HepG2 (cell line): ENCODE measurements around the gene CIITA. TPM values are rescaled to one million over a fixed set of nuclear protein-coding genes. Genes with fewer than 3 reads are reported as not detected.

Experiments used
- BRCA1 ChIP-seq: sonication (generic); formaldehyde crosslinking; IDR thresholded peaks from 2 replicates; pipeline ENCODE4 v1.4.0; 2020; ENCODE audit warnings: missing genetic modification reagents
- HOXA9 ChIP-seq: sonication (generic); formaldehyde crosslinking; IDR thresholded peaks from 2 replicates; pipeline ENCODE4 v1.8.1; 2022; ENCODE audit warnings: missing genetic modification reagents, mild to moderate bottlenecking, moderate library complexity, borderline replicate concordance
- KLF9 ChIP-seq: IDR thresholded peaks from 2 replicates; pipeline ENCODE4 v1.6.1; 2016; ENCODE audit warnings: low read depth
- RFX3 ChIP-seq: IDR thresholded peaks from 2 replicates; pipeline ENCODE4 v1.6.1; 2016; ENCODE audit warnings: missing biosample characterization, missing genetic modification reagents
- SMAD3 ChIP-seq: sonication (generic); formaldehyde crosslinking; IDR thresholded peaks from 2 replicates; pipeline ENCODE4 v1.4.0; 2020; ENCODE audit warnings: missing genetic modification reagents
- SOX5 ChIP-seq: IDR thresholded peaks from 2 replicates; pipeline ENCODE4 v1.6.1; 2016; ENCODE audit warnings: borderline replicate concordance
- XBP1 ChIP-seq: sonication (generic); formaldehyde crosslinking; IDR thresholded peaks from 2 replicates; pipeline ENCODE4 v1.5.0; 2020; ENCODE audit warnings: missing genetic modification reagents
- ZBTB8A ChIP-seq: sonication (generic); formaldehyde crosslinking; IDR thresholded peaks from 2 replicates; pipeline ENCODE4 v1.4.0; 2020; ENCODE audit warnings: mild to moderate bottlenecking, low read depth, missing genetic modification reagents, borderline replicate concordance
- ZKSCAN1 ChIP-seq: fragments of 150-350 bp; IDR thresholded peaks from 2 replicates; pipeline ENCODE4 v1.6.1; 2014; ENCODE audit warnings: low read length
- ZNF17 ChIP-seq: sonication (generic); formaldehyde crosslinking; IDR thresholded peaks from 2 replicates; pipeline ENCODE4 v1.5.0; 2020; ENCODE audit warnings: mild to moderate bottlenecking, missing genetic modification reagents
- ZNF563 ChIP-seq: sonication (generic); formaldehyde crosslinking; IDR thresholded peaks from 2 replicates; pipeline ENCODE4 v1.8.0; 2022; ENCODE audit warnings: mild to moderate bottlenecking, moderate library complexity, missing genetic modification reagents
- ZNF746 ChIP-seq: sonication (generic); formaldehyde crosslinking; IDR thresholded peaks from 2 replicates; pipeline ENCODE4 v1.8.0; 2022; ENCODE audit warnings: mild to moderate bottlenecking, missing genetic modification reagents
- polyA plus RNA-seq, 8 experiments: library from polyadenylated mRNA; depleted of rRNA in 3 of 8; stranded (reverse) in 7 of 8; unstranded in 1 of 8; fragments of >200 nt; fragmentation: Illumina TruSeq in 4 of 8; extraction: Trizol in 4 of 8; gene quantifications; 2 replicates each; pipeline versions ENCODE4 v1.2.1 to v1.2.3, GENCODE V29; 2011 to 2016; ENCODE audit warnings: low read depth in 4 of 8, missing spikeins in 1 of 8, mixed read lengths in 1 of 8; ENCODE audit not compliant: insufficient read depth in 1 of 8
- total RNA-seq, 5 experiments: library from RNA; depleted of rRNA; stranded (reverse); fragments of >200 nt; fragmentation: Illumina TruSeq; extraction: Trizol; gene quantifications; 2 replicates each; pipeline ENCODE4 v1.2.3, GENCODE V29; 2016; ENCODE audit warnings: low read depth in 1 of 5
- TF ChIP-seq, protein P1 (sequence below): sonication (generic); formaldehyde crosslinking; IDR thresholded peaks from 2 replicates; pipeline ENCODE4 v1.5.0; 2020; ENCODE audit warnings: mild to moderate bottlenecking, missing genetic modification reagents, moderate library complexity
- TF ChIP-seq, protein P2 (sequence below): sonication (generic); formaldehyde crosslinking; IDR thresholded peaks from 2 replicates; pipeline ENCODE4 v1.8.1; 2022; ENCODE audit warnings: mild to moderate bottlenecking, missing genetic modification reagents
- TF ChIP-seq, protein P3 (sequence below): sonication (generic); formaldehyde crosslinking; IDR thresholded peaks from 2 replicates; pipeline ENCODE4 v1.9.0; 2022; ENCODE audit warnings: low read depth, missing genetic modification reagents
- TF ChIP-seq, protein P4 (sequence below): sonication (generic); formaldehyde crosslinking; IDR thresholded peaks from 2 replicates; pipeline ENCODE4 v1.5.1; 2020; ENCODE audit warnings: missing genetic modification reagents, mild to moderate bottlenecking, borderline replicate concordance
- TF ChIP-seq, protein P5 (sequence below): sonication (generic); formaldehyde crosslinking; IDR thresholded peaks from 2 replicates; pipeline ENCODE4 v1.4.0; 2020; ENCODE audit warnings: missing genetic modification reagents
- TF ChIP-seq, protein P6 (sequence below): sonication (generic); formaldehyde crosslinking; IDR thresholded peaks from 2 replicates; pipeline ENCODE4 v1.8.0; 2022; ENCODE audit warnings: missing genetic modification reagents, mild to moderate bottlenecking, inconsistent platforms, borderline replicate concordance

CIITA gene
- total and polyA plus RNA-seq, 2 of the 13 experiments (the other 11 are each of a cell fraction or from before 2014, with no cell fraction given): 0.08 to 0.09 TPM

DNA sequence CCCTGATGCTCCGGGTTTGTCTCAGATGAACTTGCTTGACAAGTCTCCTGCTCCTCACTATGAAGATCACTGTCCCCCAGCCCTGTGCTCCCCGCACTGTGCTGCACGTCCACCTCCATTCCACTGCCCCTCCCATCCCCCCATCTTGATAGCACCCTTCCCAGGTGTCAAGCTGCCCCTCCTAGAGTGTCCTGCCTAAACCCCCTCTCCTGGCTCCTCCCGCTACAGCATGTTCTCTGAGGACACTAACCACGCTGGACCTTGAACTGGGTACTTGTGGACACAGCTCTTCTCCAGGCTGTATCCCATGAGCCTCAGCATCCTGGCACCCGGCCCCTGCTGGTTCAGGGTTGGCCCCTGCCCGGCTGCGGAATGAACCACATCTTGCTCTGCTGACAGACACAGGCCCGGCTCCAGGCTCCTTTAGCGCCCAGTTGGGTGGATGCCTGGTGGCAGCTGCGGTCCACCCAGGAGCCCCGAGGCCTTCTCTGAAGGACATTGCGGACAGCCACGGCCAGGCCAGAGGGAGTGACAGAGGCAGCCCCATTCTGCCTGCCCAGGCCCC is 46.7 kb downstream of the CIITA start (continued):
- TF ChIP-seq ZNF563 (CRISPR knock-in tag): no peak
- TF ChIP-seq, protein P1, sequence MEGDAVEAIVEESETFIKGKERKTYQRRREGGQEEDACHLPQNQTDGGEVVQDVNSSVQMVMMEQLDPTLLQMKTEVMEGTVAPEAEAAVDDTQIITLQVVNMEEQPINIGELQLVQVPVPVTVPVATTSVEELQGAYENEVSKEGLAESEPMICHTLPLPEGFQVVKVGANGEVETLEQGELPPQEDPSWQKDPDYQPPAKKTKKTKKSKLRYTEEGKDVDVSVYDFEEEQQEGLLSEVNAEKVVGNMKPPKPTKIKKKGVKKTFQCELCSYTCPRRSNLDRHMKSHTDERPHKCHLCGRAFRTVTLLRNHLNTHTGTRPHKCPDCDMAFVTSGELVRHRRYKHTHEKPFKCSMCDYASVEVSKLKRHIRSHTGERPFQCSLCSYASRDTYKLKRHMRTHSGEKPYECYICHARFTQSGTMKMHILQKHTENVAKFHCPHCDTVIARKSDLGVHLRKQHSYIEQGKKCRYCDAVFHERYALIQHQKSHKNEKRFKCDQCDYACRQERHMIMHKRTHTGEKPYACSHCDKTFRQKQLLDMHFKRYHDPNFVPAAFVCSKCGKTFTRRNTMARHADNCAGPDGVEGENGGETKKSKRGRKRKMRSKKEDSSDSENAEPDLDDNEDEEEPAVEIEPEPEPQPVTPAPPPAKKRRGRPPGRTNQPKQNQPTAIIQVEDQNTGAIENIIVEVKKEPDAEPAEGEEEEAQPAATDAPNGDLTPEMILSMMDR: peak; percentile 46
- TF ChIP-seq ZNF17: no peak
- TF ChIP-seq XBP1 (CRISPR knock-in tag): no peak
- TF ChIP-seq, protein P2, sequence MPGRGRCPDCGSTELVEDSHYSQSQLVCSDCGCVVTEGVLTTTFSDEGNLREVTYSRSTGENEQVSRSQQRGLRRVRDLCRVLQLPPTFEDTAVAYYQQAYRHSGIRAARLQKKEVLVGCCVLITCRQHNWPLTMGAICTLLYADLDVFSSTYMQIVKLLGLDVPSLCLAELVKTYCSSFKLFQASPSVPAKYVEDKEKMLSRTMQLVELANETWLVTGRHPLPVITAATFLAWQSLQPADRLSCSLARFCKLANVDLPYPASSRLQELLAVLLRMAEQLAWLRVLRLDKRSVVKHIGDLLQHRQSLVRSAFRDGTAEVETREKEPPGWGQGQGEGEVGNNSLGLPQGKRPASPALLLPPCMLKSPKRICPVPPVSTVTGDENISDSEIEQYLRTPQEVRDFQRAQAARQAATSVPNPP (CRISPR knock-in tag): no peak
- peak; percentile 69; the same call in 1 of the 2 replicates for TF ChIP-seq SMAD3
- no peak for TF ChIP-seq ZKSCAN1
- TF ChIP-seq ZBTB8A (CRISPR knock-in tag): no peak
- TF ChIP-seq, protein P3, sequence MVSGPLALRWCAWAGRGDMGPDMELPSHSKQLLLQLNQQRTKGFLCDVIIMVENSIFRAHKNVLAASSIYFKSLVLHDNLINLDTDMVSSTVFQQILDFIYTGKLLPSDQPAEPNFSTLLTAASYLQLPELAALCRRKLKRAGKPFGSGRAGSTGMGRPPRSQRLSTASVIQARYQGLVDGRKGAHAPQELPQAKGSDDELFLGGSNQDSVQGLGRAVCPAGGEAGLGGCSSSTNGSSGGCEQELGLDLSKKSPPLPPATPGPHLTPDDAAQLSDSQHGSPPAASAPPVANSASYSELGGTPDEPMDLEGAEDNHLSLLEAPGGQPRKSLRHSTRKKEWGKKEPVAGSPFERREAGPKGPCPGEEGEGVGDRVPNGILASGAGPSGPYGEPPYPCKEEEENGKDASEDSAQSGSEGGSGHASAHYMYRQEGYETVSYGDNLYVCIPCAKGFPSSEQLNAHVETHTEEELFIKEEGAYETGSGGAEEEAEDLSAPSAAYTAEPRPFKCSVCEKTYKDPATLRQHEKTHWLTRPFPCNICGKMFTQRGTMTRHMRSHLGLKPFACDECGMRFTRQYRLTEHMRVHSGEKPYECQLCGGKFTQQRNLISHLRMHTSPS (CRISPR knock-in tag): peak; percentile 95
- no peak for TF ChIP-seq HOXA9 (CRISPR knock-in tag)
- no peak for TF ChIP-seq RFX3 (CRISPR knock-in tag)
- TF ChIP-seq, protein P4, sequence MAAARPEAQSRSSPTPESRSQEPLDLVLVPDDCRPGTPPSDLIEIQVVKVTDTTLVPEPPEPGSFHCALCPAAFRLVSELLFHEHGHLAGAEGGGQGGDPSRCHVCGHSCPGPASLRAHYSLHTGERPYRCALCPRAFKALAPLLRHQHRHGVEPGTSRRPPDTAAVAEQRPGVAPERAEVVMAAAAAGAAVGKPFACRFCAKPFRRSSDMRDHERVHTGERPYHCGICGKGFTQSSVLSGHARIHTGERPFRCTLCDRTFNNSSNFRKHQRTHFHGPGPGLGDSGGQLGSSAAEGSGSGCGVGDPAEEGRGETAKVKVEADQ (CRISPR knock-in tag): no peak; the same call in 1 of the 2 replicates
- TF ChIP-seq BRCA1: no peak
- TF ChIP-seq KLF9 (CRISPR knock-in tag): no peak
- TF ChIP-seq, protein P5, sequence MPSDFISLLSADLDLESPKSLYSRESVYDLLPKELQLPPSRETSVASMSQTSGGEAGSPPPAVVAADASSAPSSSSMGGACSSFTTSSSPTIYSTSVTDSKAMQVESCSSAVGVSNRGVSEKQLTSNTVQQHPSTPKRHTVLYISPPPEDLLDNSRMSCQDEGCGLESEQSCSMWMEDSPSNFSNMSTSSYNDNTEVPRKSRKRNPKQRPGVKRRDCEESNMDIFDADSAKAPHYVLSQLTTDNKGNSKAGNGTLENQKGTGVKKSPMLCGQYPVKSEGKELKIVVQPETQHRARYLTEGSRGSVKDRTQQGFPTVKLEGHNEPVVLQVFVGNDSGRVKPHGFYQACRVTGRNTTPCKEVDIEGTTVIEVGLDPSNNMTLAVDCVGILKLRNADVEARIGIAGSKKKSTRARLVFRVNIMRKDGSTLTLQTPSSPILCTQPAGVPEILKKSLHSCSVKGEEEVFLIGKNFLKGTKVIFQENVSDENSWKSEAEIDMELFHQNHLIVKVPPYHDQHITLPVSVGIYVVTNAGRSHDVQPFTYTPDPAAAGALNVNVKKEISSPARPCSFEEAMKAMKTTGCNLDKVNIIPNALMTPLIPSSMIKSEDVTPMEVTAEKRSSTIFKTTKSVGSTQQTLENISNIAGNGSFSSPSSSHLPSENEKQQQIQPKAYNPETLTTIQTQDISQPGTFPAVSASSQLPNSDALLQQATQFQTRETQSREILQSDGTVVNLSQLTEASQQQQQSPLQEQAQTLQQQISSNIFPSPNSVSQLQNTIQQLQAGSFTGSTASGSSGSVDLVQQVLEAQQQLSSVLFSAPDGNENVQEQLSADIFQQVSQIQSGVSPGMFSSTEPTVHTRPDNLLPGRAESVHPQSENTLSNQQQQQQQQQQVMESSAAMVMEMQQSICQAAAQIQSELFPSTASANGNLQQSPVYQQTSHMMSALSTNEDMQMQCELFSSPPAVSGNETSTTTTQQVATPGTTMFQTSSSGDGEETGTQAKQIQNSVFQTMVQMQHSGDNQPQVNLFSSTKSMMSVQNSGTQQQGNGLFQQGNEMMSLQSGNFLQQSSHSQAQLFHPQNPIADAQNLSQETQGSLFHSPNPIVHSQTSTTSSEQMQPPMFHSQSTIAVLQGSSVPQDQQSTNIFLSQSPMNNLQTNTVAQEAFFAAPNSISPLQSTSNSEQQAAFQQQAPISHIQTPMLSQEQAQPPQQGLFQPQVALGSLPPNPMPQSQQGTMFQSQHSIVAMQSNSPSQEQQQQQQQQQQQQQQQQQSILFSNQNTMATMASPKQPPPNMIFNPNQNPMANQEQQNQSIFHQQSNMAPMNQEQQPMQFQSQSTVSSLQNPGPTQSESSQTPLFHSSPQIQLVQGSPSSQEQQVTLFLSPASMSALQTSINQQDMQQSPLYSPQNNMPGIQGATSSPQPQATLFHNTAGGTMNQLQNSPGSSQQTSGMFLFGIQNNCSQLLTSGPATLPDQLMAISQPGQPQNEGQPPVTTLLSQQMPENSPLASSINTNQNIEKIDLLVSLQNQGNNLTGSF (CRISPR knock-in tag): no peak
- TF ChIP-seq, protein P6, sequence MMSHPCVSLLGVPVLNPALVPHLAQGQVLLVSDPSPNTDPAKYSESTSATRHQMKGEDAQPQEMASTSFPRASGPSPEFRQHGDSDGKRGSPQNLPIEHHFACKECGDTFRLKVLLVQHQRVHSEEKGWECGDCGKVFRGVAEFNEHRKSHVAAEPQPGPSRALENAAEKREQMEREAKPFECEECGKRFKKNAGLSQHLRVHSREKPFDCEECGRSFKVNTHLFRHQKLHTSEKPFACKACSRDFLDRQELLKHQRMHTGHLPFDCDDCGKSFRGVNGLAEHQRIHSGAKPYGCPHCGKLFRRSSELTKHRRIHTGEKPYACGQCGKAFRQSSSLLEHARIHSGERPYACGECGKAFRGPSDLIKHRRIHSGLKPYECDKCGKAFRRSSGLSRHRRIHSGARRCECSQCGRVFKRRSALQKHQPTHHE (CRISPR knock-in tag): no peak
- TF ChIP-seq ZNF746 (CRISPR knock-in tag): no peak; the same call in none of the 2 replicates
- peak; percentile 54; the same call in 1 of the 2 replicates for TF ChIP-seq SOX5 (CRISPR knock-in tag)
